Fibroblast of mammary gland (primary cell): ENCODE results near the gene DHX29.

ENCODE experiments used
- DNase-seq: peaks from one replicate; pipeline ENCODE4 v3.0.0-alpha.2; 2010; ENCODE audit warnings: low read depth
- H3K4me3 ChIP-seq: 2 replicates; pipeline ENCODE4 v1.5.1; 2011; ENCODE audit warnings: low read depth, mild to moderate bottlenecking, low read length, moderate library complexity; ENCODE audit not compliant: control insufficient read depth
- CTCF ChIP-seq: conservative IDR thresholded peaks from 2 replicates; pipeline ENCODE4 v1.5.1; 2011; ENCODE audit warnings: low read depth, low read length, inconsistent platforms; ENCODE audit not compliant: control insufficient read depth, insufficient read depth

Gene DHX29

GRCh38 chr5:55344392-55344992 lies 37.0 kb upstream of the DHX29 start:
- DNase-seq: peak; percentile 75
- peak; percentile 96 for TF ChIP-seq CTCF
- no peak overlapping the region for H3K4me3 ChIP-seq

GRCh38 chr5:55343609-55344008 lies 36.1 kb upstream of the DHX29 start:
- no peak for TF ChIP-seq CTCF
- no peak overlapping the region for H3K4me3 ChIP-seq
- no peak for DNase-seq

- DNase-seq: no peak
- no peak overlapping the region for H3K4me3 ChIP-seq
- no peak for TF ChIP-seq CTCF
Observed at GRCh38 chr5:55343107-55343506, 35.6 kb upstream of the DHX29 start.

GRCh38 chr5:55338810-55339243 lies 31.3 kb upstream of the DHX29 start:
- TF ChIP-seq CTCF: no peak
- DNase-seq: peak; percentile 34

GRCh38 chr5:55338092-55338613 lies 30.7 kb upstream of the DHX29 start:
- DNase-seq: no peak
- TF ChIP-seq CTCF: no peak
- H3K4me3 ChIP-seq: no peak overlapping the region

More at GRCh38 chr5:55338810-55339243, 31.3 kb upstream of the DHX29 start:
- H3K4me3 ChIP-seq: no peak overlapping the region

GRCh38 chr5:55333811-55334210 lies 26.3 kb upstream of the DHX29 start:
- TF ChIP-seq CTCF: no peak

More at GRCh38 chr5:55333811-55334210, 26.3 kb upstream of the DHX29 start:
- no peak overlapping the region for H3K4me3 ChIP-seq
- DNase-seq: no peak
